Measurements from ENCODE around the gene PGM1.

The PGM1 gene

GRCh38 chr1:63635681-63636080 is 42.5 kb downstream of the PGM1 start:
- no peak for DNase-seq

- no peak for DNase-seq
Measured at GRCh38 chr1:63636192-63637105, 43.2 kb downstream of the PGM1 start.

GRCh38 chr1:63638471-63638870 is 45.3 kb downstream of the PGM1 start:
- DNase-seq: no peak

- DNase-seq: no peak
Measured at GRCh38 chr1:63638875-63639274, 45.7 kb downstream of the PGM1 start.

DNA sequence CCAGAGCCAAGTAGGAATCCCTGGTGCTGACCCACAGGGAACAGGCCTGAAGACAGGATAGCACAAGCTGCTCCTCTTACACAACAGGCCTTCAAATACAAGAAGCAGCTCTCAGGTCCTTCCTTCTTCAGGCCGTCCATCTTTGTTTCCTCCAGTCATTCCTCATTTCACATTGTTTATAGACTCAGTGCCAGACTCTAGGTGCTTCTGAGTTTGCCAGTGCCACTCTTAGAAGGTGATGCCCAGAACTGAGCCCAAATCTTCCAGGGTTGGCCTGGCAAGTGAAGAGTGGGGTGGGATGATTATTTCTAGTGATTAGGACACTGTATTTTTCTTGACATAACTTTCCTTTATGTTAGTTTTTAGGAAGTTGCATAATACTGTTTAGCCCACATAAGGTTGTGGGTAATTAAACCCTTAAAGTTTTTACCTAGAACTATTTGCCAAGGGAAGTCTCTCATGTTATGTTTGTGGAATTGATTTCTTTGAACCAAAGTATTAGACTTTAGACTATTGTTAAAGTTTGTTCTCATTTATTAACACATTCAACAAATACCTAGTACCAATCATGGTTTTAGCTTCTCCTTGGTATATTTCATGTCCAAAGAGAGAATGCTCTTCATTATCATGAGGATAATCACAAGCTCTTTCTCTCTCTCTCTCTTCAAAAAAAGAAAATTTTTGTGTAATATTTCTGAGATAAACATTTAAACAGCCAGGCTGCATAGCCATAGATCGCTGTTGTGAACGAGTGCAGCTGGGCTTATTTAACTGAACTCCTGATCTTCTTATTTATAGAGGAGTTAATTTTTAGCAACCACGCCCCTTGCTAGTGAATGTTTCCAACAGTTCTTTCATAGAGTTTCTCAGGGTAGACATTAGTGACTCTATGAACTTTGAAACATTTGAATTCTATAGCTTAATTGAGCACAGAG is 47.7 kb downstream of the PGM1 start:
- DNase-seq: no peak

DNA sequence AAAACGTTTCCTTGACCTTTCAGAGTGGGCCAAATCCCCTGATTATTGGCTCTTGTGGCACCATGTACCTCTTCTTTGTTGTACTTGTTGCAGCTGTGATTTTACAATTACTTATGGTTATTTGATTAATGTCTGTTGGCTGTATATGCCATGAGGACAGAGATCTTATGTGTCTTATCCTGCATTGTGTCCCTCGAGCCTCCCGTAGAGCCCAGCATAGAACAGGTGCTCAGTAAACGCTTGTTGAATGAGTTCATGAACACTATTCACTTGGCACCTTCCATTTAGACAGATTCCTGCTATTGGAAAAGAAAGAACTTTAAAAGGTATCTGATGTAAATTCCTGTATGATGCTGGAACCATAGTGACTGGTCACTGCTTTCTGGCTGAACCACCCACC is 48.4 kb downstream of the PGM1 start:
- DNase-seq: no peak

GRCh38 chr1:63642901-63643300 is 49.7 kb downstream of the PGM1 start:
- DNase-seq: no peak

GRCh38 chr1:63643517-63643916 is 50.3 kb downstream of the PGM1 start:
- DNase-seq: no peak

- DNase-seq: no peak
Measured at GRCh38 chr1:63643926-63644325, 50.7 kb downstream of the PGM1 start.

DNA sequence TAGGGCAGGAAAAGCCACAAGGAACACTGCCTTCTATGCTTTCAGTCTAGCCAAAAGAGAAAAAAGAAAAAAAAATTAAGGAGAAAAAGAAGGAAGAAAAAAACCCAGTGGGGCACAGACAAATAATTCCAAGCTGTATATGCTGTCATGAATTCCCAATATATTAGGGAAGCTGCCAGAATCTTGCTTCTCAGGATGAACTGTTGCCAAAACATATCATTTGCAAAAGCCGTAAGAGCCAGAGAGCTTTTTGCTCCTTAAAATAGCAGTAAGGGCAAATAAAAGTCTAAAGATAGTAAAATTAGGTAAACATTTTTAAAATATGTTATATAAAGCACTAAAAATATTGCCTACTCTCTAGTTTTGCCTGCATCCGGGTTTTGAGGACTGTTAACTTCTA is 52.1 kb downstream of the PGM1 start:
- no peak for DNase-seq

DNA sequence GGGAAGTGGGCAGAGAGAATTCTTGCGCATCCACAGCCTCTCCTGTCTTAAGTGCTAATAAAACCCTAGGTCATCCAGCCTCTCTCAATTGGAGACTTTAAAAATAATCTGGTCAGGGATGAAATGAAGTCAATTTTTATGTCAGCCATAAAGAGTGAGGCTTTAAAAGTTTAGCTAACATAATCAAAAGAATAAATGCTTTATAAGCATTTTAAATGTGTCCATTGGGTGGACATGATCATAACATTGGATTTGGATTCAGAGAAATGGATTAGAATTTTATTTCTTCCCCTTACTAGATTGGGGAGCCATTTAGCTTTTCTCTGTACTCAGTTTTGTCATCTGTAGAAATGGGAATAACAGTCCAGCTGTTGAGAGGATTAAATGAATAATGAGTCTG is 55.5 kb downstream of the PGM1 start:
- DNase-seq: no peak

DNA sequence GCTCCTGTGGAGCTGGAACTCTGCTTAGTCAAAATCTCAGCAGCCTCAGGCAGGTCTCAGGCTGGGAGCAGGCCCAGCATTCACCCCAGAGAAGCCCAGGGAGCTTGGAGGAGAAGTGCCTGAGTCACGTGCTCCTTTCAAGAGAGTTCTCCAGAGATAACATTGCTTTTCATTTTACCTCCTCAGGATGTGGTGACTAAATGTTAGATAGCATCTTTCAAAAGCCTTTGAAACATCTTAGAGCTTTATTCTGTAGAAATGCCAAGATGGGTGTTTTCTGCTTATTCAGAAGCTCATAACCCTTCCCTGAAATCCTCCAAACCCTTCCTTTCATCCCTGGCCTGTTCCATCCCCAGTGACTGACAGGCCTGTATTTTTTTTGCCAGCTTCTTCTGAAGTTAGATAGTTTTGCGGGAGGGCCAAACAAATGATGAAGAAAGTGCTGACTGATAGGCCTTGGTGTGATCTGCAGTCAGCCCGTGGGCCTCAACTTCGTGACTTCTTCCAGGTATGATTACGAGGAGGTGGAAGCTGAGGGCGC is 58.0 kb downstream of the PGM1 start:
- DNase-seq: no peak

DNA sequence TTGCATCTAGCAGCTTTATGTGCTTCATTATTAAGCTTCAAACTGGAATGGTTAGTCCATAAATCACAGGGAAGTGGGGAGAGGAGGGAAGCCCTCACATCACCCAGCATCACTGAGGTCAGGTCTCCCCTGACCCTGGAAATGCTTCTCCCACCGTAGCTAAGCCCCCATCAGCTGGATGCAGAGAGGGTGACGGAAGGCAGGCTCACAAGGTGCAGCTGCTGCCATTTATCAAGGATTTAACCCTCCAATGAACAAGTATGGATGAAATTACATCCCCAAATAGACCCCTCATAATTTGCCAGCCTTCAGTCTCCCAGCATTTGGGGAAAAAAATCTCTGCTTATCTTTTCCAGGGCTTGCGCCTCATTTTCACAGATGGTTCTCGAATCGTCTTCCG is 60.8 kb downstream of the PGM1 start:
- DNase-seq: no peak

DNA sequence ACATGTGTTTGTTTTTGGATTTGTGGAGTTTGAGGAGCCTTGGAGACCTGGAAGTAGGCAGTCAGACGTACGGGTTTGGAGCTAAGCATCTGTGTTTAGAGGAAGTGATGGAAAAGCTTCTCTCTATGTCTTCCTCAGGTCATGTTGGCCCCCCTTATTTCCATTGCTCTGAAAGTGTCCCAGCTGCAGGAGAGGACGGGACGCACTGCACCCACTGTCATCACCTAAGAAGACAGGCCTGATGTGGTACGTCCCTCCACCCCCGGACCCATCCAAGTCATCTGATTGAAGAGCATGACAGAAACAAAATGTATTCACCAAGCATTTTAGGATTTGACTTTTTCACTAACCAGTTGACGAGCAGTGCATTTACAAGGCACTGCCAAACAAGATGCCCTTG is 66.2 kb downstream of the PGM1 start:
- DNase-seq: no peak

DNA sequence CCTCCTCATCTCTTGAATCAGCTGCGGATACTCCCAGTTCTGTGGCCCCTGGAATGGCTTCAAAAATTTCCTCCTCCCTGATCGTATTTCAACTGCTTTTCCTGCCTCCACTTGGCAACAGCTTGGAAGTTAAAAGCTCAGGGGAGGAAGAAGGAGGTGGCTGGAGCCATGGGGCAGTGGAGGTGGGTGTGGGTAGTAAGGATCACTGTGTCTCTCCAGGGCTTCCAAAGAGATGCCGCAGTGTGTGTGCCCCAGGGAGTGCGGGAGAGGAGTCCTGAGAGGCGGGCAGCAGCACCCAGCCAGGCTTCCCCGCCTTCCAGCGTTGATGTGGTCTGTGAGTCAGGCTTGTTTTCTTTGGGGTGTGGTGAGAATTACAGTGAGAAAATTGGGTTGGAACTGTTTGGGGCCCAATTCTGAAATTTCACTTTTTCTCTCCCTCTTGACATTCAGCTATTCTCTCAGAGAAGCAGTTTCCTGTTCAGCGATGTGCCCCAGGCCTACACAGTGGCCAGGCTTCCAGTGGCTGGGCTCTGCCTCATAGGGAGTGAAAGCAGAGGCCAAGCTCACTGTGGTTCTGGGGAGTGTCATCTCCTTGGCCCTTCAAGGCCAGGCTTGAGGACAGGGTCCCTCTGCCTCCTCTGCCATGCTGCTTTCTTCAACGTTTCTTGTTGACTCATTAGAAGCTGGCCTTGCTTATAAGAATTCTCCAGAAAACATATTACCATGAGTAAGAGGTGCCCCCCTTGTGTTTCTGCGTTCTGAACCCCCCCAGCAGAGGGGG is 69.0 kb downstream of the PGM1 start:
- no peak for DNase-seq

- DNase-seq: no peak
Measured at GRCh38 chr1:63662841-63663240, 69.6 kb downstream of the PGM1 start.

DNA sequence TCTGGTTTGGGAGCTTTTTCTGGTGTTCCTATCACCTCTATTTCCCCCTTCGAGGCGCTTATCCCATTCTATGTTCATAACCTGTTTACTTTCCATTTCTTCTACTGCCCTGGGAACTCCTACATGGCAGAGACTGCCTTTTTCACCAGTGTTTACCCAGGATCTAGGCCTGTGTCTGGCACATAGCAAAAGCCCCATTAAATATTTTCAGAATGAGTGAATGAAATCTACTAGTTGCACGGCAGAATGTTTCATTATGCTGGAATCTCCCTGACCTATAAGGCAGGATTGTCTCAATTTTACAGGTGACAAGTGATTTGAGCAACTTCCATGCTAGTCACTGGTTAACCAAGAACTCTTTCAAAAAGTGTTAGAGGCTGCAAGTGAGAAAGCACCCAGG is 70.1 kb downstream of the PGM1 start:
- DNase-seq: no peak

GRCh38 chr1:63663873-63664272 is 70.7 kb downstream of the PGM1 start:
- DNase-seq: no peak

DNA sequence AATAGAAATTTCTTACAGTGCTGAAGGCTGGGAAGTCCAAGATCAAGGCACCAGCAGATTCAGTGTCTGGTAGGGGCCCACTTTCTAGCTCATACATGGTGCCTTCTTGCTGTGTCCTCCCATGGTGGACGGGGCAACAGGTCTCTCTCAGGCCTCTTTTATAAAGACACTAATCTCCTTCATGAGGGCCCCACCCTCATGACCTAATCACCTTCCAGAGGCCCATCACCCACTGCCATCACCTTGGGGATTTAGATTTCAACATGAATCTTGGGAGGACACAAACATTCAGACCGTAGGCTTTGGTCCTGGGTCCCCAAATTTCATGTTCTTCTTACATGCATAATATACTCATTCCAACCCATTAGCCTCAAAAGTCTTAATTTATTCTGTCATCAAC is 71.5 kb downstream of the PGM1 start:
- DNase-seq: no peak

DNA sequence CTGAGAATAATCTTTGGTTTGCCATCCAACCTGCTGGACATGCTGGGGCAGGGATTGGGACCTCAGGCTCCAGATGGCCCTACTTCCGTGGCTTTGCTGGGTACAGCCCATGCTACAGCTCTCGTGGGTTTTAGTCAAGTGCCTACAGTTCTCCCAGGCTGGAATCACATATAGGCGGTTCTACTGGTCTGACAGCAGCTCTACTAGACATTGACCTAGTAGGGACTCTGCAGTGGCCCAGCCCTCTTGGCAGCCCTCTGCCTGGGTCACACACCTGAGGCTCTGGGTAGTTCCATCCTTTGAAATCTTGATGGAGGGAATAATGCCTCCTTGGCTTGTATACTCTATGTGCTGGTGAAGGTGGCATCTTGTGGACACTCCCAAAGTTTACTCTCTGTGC is 72.2 kb downstream of the PGM1 start:
- DNase-seq: no peak

DNA sequence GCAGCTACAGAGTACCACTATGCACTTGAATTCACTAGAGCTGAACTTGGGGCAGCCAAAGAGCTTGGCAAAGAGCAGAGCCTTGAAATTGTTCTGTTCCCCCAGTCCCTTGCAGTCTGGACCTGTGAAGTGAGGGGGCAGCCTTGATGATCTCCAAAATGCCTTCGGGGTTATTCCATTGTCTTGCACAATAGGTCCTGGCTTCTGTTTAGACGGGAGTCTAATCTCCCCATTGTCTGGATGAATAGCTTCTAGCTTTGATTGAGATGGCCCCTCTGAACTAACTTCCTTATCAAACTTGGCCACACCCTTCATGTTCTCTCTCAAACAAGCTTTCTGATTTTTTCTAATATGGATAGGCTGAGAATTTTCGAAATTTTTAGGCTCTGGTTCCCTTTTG is 72.6 kb downstream of the PGM1 start:
- DNase-seq: no peak

GRCh38 chr1:63668298-63668697 is 75.1 kb downstream of the PGM1 start:
- no peak for DNase-seq
